ENCODE data around the gene RAPGEF1. TPM values are rescaled to one million over a fixed set of nuclear protein-coding genes. Genes with fewer than 3 reads are reported as not detected.

The RAPGEF1 gene
- total and polyA plus RNA-seq, 2 donors (not counting 3 experiments of a cell fraction or from before 2014, with no cell fraction given): 50.0 to 124 TPM

DNA sequence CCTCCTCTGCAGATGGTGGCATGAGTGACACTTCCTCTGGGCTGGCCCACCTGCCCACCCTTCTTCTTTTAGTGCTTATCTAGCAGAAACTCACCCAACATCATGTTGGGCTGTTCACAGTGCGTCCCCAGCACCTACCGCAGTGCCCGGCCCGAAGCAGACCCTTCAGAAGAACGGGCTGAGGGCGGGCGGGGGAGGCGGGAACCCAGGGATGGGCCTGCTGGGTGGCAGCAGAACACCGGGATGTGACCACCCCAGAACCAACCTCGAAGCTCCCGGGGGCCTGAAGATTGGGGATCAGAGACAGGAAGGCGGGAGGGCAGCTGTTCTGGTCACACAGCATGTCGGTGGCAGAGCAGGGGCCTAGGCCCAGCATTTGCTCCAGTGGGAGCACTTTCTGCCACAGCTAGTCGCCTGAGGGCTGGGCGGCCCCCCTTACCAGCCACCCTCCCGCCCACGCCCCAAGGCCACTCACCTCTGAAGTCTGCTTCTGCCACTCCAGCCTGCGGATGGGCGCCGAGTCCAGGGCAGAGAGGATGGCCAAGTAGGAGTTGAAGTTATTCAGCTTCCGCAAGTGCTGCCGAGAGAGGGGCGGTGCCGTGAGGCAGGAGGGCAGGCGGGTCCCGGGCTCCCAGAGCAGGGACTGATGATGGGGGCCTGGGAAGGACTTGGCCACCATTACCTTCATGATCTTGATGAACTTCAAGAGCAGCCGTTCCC lies 155.9 kb downstream of the RAPGEF1 start:
- CTCF ChIA-PET: no interaction called here

More for the DNA sequence above, 155.9 kb downstream of the RAPGEF1 start:
- peaks cover 16 to 55% of the 10 kb centered on the region in 2 experiments for H3K36me3 ChIP-seq (ENCODE audit: control insufficient read depth in 2 of 2, extremely low read depth in 1 of 2, insufficient read depth in 2 of 2, low read length in 2 of 2)
- no TSS peak for BruUV-seq (replicated peaks)
- H3K79me2 ChIP-seq (ENCODE audit: control insufficient read depth, insufficient read depth, low read length): no peaks in the 10 kb centered on the region
- dilution Hi-C loops (cut with MboI; ENCODE audit: extremely low pct_ligation_motif_present, low sequenced_read_pairs) (no loop called here), intact Hi-C loops (cut with micrococcal nuclease) (loop anchor here (10.0 kb wide), 1 partner anchor 49 kb away; the partner anchor contains the start of gene UCK1)
- no peak overlapping the region for H3K9ac ChIP-seq (replicated peaks; ENCODE audit: extremely low read depth, insufficient read depth, low read length)
- POLR2A ChIA-PET: no interaction called here
- no peaks in the 10 kb centered on the region for H3K9me1 ChIP-seq (replicated peaks; ENCODE audit: control insufficient read depth, extremely low read depth, insufficient read depth, low read length)
- H3K4me1 ChIP-seq (ENCODE audit: control insufficient read depth, extremely low read depth, insufficient read depth, low read length): no peaks in the 10 kb centered on the region
- H3K27ac ChIP-seq (ENCODE audit: insufficient read depth, low read depth, low read length): no peak overlapping the region
- no peaks in the 10 kb centered on the region for H3K27me3 ChIP-seq (ENCODE audit: control insufficient read depth in 2 of 2, insufficient read depth in 2 of 2, low read length in 2 of 2)
- no peaks in the 10 kb centered on the region for H4K20me1 ChIP-seq (replicated peaks; ENCODE audit: control insufficient read depth, extremely low read depth, insufficient read depth, low read length)
- H3K4me3 ChIP-seq (replicated peaks in 1 of 3; ENCODE audit: insufficient read depth in 1 of 3, low read depth in 1 of 3, low read length in 3 of 3): no peak overlapping the region
- H2AFZ ChIP-seq (ENCODE audit: low read depth, low read length): no peak overlapping the region
- DNase-seq (ENCODE audit: low read depth, low spot score) (no peak), FAIRE-seq (no peak)
- H3K4me2 ChIP-seq (ENCODE audit: insufficient read depth, low read length): no peak overlapping the region
- no peaks in the 10 kb centered on the region for H3K9me3 ChIP-seq (replicated peaks; ENCODE audit: control insufficient read depth, insufficient read depth, low read length)
- TF ChIP-seq, protein P1, sequence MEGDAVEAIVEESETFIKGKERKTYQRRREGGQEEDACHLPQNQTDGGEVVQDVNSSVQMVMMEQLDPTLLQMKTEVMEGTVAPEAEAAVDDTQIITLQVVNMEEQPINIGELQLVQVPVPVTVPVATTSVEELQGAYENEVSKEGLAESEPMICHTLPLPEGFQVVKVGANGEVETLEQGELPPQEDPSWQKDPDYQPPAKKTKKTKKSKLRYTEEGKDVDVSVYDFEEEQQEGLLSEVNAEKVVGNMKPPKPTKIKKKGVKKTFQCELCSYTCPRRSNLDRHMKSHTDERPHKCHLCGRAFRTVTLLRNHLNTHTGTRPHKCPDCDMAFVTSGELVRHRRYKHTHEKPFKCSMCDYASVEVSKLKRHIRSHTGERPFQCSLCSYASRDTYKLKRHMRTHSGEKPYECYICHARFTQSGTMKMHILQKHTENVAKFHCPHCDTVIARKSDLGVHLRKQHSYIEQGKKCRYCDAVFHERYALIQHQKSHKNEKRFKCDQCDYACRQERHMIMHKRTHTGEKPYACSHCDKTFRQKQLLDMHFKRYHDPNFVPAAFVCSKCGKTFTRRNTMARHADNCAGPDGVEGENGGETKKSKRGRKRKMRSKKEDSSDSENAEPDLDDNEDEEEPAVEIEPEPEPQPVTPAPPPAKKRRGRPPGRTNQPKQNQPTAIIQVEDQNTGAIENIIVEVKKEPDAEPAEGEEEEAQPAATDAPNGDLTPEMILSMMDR (IDR thresholded peaks at IDR 0.05; ENCODE audit: extremely low read depth in 1 of 2, insufficient read depth in 1 of 2, low read depth in 1 of 2, low read length in 2 of 2): no peak
- no peak for TF ChIP-seq EZH2 (IDR thresholded peaks at IDR 0.05; ENCODE audit: borderline replicate concordance, low read depth, low read length, severe bottlenecking)
- no peak for TF ChIP-seq POLR2AphosphoS5 (IDR thresholded peaks at IDR 0.05; ENCODE audit: insufficient read depth, low read depth, low read length)
- no peak for TF ChIP-seq FOS (IDR thresholded peaks at IDR 0.05; ENCODE audit: borderline replicate concordance, insufficient read depth, low read length)
- no peak for TF ChIP-seq MYC (IDR thresholded peaks at IDR 0.05; ENCODE audit: low read depth, low read length)
- TF ChIP-seq JUN (IDR thresholded peaks at IDR 0.05; ENCODE audit: borderline replicate concordance, insufficient read depth, insufficient read length, low read depth): no peak
- TF ChIP-seq, protein P2, sequence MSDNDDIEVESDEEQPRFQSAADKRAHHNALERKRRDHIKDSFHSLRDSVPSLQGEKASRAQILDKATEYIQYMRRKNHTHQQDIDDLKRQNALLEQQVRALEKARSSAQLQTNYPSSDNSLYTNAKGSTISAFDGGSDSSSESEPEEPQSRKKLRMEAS (IDR thresholded peaks at IDR 0.05; ENCODE audit: insufficient read depth, insufficient read length): no peak
- TF ChIP-seq POLR2A (IDR thresholded peaks at IDR 0.05; ENCODE audit: low read depth, low read length): no peak
- no peak for TF ChIP-seq GATA2 (IDR thresholded peaks at IDR 0.05; ENCODE audit: insufficient read depth, insufficient read length, low read depth, low read length)
